Activated T-cell treated with anti-CD3 and anti-CD28 coated beads, Interleukin-2, amount 50 U/mL, for 72 hours (primary cell): ENCODE measurements around the gene RUNX2. TPM values are rescaled to one million over a fixed set of nuclear protein-coding genes. Genes with fewer than 3 reads are reported as not detected.

Experiments used
- ATAC-seq, 2 donors: fragments of 150-1000 bp; cut with Tn5 transposase; replicated peaks in 1 of 2; 2 replicates each; pipeline ENCODE4 v1.10.0; 2021; ENCODE audit warnings: moderate library complexity in 2 of 2, mild to moderate bottlenecking in 1 of 2
- DNase-seq, 2 donors: peaks; one replicate each; pipeline ENCODE4 v3.0.0; 2021 to 2022; ENCODE audit warnings: mixed read lengths in 1 of 2
- H3K27ac Mint-ChIP-seq: one replicate; pipeline ENCODE4 v1.8.0; 2022; ENCODE audit warnings: mild to moderate bottlenecking, moderate library complexity, mixed read lengths
- H3K27me3 Mint-ChIP-seq: one replicate; pipeline ENCODE4 v1.8.0; 2022; ENCODE audit warnings: low read depth, mixed read lengths
- H3K36me3 Mint-ChIP-seq, 2 donors: one replicate each; pipeline ENCODE4 v1.8.0; 2022; ENCODE audit warnings: mixed read lengths in 2 of 2, mild to moderate bottlenecking in 1 of 2; ENCODE audit not compliant: insufficient read depth in 2 of 2
- H3K4me1 Mint-ChIP-seq: one replicate; pipeline ENCODE4 v1.8.0; 2022; ENCODE audit warnings: low read depth, mixed read lengths
- H3K4me3 Mint-ChIP-seq, 2 donors: one replicate each; pipeline ENCODE4 v1.8.0; 2022; ENCODE audit warnings: mild to moderate bottlenecking in 2 of 2, mixed read lengths in 2 of 2, moderate library complexity in 2 of 2
- H3K9me3 Mint-ChIP-seq, 2 donors: one replicate each; pipeline ENCODE4 v1.8.0; 2022; ENCODE audit warnings: mixed read lengths in 2 of 2
- total RNA-seq, 2 donors: library from RNA; stranded (reverse); gene quantifications; one replicate each; pipeline ENCODE4 v1.2.3, GENCODE V29; 2022

Gene RUNX2
- total RNA-seq, 2 donors from 2014 or later, result 39.3 to 61.1 TPM

GRCh38 chr6:45702849-45703739 lies 375.0 kb downstream of the RUNX2 start:
- no peak for DNase-seq

DNA sequence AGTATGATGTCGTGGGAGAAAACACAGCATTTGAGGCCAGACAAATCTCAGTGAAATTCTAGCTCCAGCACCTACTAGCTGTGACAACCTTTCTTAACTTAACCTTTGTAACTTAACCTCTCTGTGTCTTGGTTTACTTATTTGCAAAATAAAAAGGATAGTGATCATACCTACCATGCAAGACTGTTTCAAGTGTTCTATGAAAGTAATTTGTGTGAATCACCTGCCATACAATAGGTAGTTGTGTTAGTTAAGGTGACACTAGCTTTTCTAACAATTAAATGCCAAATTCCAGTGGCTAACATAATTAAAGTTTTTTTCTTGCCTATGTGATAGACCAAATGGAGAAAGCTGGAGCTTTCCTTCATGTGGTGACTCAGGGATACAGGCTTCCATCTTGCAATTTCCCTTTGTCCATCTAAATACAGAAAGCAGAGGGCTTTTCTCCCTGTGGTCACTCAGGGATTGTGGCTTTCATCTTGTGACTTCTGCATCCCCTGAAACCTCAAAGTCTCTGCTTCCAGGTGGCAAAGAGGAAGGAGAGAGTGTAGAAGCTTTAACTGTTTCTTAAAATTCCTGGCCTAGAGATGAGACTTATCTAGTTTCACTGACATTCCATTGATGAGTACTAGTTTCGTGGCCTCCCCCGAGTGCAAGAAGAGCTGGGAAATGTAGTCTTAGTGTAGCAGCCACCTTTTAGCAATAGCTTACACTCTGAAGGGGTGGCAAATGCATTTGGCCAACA lies 376.1 kb downstream of the RUNX2 start:
- no peak for ATAC-seq
- no peaks in the 10 kb centered on the region for H3K27me3 Mint-ChIP-seq
- no peak for DNase-seq
- no peaks in the 10 kb centered on the region for H3K9me3 Mint-ChIP-seq
- no peaks in the 10 kb centered on the region for H3K36me3 Mint-ChIP-seq
- H3K4me1 Mint-ChIP-seq, result peaks cover 7% of the 10 kb centered on the region
- no peak overlapping the region for H3K27ac Mint-ChIP-seq
- peak overlapping the region; percentile 39 to 71 for H3K4me3 Mint-ChIP-seq

More at GRCh38 chr6:45702849-45703739, 375.0 kb downstream of the RUNX2 start:
- Mint-ChIP-seq H3K4me3 (peak overlapping the region; percentile 39 to 71), H3K27ac (peak overlapping the region; percentile 89), H3K27me3 (no peaks in the 10 kb centered on the region), H3K36me3 (no peaks in the 10 kb centered on the region), H3K4me1 (peaks cover 7% of the 10 kb centered on the region), H3K9me3 (no peaks in the 10 kb centered on the region)
- peak; percentile 50 to 61 for ATAC-seq

DNA sequence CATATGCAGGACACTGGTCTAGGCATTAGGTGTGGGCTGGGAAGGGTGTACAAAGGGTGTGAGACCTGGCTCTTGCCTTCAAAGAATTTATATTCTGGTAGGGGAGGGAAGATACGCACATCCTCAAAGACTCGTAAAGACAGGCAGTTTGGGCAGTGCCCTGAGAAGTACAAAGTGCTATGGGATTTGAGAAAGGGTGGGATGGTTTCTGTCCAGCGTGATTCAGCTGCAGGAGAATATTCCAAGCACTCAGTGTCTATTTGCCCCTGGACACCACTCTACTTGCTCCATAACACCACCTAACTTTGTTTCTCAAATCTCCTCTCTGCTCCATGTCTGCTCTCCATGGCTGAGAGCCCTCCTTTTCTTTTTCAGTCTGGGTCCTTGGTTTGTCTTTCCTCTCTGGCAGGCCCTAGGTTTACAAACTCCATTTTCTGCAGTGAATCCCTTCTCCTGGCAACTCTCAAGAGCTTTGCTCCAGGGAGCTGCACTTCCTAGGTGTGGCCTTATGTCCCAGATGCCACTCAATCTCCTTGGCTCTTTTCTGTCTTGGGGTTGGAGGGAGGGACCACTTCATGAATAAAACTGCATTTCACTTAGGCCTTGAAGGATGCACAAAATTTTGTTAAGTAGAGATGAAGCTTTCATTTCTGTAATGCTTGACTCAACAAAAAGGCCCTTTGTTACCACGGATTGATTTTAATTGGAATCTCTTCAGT lies 377.2 kb downstream of the RUNX2 start:
- H3K4me3 Mint-ChIP-seq, result no peak overlapping the region
- no peak for ATAC-seq
- H3K9me3 Mint-ChIP-seq, result no peaks in the 10 kb centered on the region
- no peak for DNase-seq
- H3K27me3 Mint-ChIP-seq, result no peaks in the 10 kb centered on the region
- no peak overlapping the region for H3K27ac Mint-ChIP-seq
- H3K4me1 Mint-ChIP-seq, result peaks cover 7% of the 10 kb centered on the region
- no peaks in the 10 kb centered on the region for H3K36me3 Mint-ChIP-seq

DNA sequence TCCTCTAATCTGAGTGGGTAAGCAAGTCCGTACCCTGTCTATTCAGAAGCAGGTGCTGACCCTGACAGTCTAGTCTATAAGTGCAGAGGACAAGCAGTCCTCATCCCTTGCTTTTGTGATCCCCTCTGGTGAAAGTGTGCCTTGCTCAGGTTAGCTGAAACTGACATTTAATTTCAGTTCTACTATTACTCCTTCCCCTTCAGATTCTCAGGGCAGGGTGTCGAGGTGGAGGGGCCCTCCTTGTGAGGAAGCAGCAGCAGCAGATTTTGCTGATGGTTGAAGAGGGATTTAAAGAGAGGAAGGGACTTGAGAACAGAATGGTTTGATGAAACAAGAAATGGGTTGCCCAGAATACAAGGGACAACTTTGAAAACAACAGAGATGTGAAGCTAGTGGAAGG lies 378.2 kb downstream of the RUNX2 start:
- H3K9me3 Mint-ChIP-seq, result no peaks in the 10 kb centered on the region
- peaks cover 4% of the 10 kb centered on the region for H3K4me1 Mint-ChIP-seq
- H3K4me3 Mint-ChIP-seq, result no peak overlapping the region
- ATAC-seq (no peak), DNase-seq (peak; percentile 30 to 48)
- no peaks in the 10 kb centered on the region for H3K36me3 Mint-ChIP-seq
- H3K27me3 Mint-ChIP-seq, result no peaks in the 10 kb centered on the region
- no peak overlapping the region for H3K27ac Mint-ChIP-seq

- H3K4me1 Mint-ChIP-seq, result peaks cover 2% of the 10 kb centered on the region
- H3K4me3 Mint-ChIP-seq, result no peak overlapping the region
- H3K9me3 Mint-ChIP-seq, result no peaks in the 10 kb centered on the region
- DNase-seq (no peak), ATAC-seq (no peak)
- H3K36me3 Mint-ChIP-seq, result no peaks in the 10 kb centered on the region
- no peak overlapping the region for H3K27ac Mint-ChIP-seq
- H3K27me3 Mint-ChIP-seq, result no peaks in the 10 kb centered on the region
Observed at GRCh38 chr6:45707176-45707575, 379.0 kb downstream of the RUNX2 start.

DNA sequence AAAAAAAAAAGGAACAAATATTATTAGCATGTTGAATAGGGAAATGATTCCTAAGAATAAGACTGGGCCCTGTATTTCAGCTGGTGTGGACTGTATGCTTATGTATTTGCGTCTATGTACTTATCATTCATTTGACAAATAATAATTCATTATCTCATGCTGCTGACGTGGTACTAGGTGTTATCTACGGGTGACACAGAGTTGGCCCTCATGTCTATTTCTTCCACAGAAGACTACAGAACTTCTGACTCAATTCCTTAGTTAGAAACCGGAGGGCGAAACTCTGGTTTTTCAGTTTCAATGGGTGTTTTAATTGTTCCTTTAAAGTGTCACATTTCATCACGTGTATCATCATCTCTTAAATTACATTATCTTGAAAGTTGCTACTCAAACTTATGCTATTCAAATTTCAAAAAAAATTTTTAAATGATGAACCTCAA lies 381.7 kb downstream of the RUNX2 start:
- Mint-ChIP-seq H3K9me3 (no peaks in the 10 kb centered on the region), H3K4me3 (peak overlapping the region; percentile 54 to 77), H3K27ac (peak overlapping the region; percentile 98), H3K36me3 (no peaks in the 10 kb centered on the region), H3K4me1 (peaks cover 26% of the 10 kb centered on the region), H3K27me3 (no peaks in the 10 kb centered on the region)
- ATAC-seq (peak; percentile 58 to 68), DNase-seq (peak; percentile 70 to 73)

GRCh38 chr6:45710304-45710821 lies 382.2 kb downstream of the RUNX2 start:
- H3K4me3 Mint-ChIP-seq, result peak overlapping the region; percentile 54 to 77

DNA sequence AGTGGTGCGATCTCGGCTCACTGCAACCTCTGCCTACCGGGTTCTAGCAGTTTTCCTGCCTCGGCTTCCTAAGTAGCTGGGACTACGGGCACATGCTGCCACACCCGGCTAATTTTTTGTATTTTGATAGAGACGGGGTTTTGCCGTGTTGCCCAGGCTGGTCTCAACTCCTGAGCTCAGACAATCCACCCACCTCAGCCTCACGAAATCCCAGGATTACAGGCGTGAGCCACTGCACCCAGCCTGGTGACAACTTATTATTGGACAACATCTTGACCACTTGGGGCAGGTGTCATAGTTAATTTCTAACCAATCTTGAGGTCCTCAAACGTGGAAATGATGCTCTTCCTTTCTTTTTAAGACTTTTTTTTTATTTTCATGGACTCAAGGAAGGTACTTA lies 383.9 kb downstream of the RUNX2 start:
- no peak for DNase-seq
- ATAC-seq, result no peak
- Mint-ChIP-seq H3K27ac (peak overlapping the region; percentile 81), H3K27me3 (no peaks in the 10 kb centered on the region), H3K9me3 (no peaks in the 10 kb centered on the region), H3K4me1 (peaks cover 45% of the 10 kb centered on the region), H3K4me3 (peak overlapping the region in 1 of 2 donors; percentile 21), H3K36me3 (no peaks in the 10 kb centered on the region)

More at GRCh38 chr6:45710304-45710821, 382.2 kb downstream of the RUNX2 start:
- Mint-ChIP-seq H3K9me3 (no peaks in the 10 kb centered on the region), H3K36me3 (no peaks in the 10 kb centered on the region), H3K4me1 (peaks cover 32% of the 10 kb centered on the region), H3K27me3 (no peaks in the 10 kb centered on the region), H3K27ac (peak overlapping the region; percentile 98)
- peak; percentile 93 to 97 for DNase-seq
- ATAC-seq, result peak; percentile 86 to 87

GRCh38 chr6:45712786-45713185 lies 384.7 kb downstream of the RUNX2 start:
- no peak for DNase-seq
- H3K27ac Mint-ChIP-seq, result peak overlapping the region; percentile 81
- ATAC-seq, result no peak
- no peaks in the 10 kb centered on the region for H3K9me3 Mint-ChIP-seq
- H3K4me1 Mint-ChIP-seq, result peaks cover 52% of the 10 kb centered on the region
- peak overlapping the region in 1 of 2 donors; percentile 20 for H3K4me3 Mint-ChIP-seq
- no peaks in the 10 kb centered on the region for H3K27me3 Mint-ChIP-seq
- H3K36me3 Mint-ChIP-seq, result no peaks in the 10 kb centered on the region

Other genes starting within 250 kb of the RUNX2 start
- 10 to 100 TPM; 18.5 to 19.4 TPM for gene SUPT3H, start 49.6 kb downstream of the RUNX2 start, total RNA-seq